ENCODE data around the gene CCDC150. TPM values are rescaled to one million over a fixed set of nuclear protein-coding genes. Genes with fewer than 3 reads are reported as not detected.
A peak's percentile ranks its signal among the peaks of the same experiment; 100 is the strongest.

Gene CCDC150
- total and polyA plus RNA-seq, 9 of the 15 experiments (the other 6 are each of a cell fraction or from before 2014, with no cell fraction given), result 4.4 to 23.1 (median 11.3) TPM

GRCh38 chr2:196719110-196719872 lies 79.8 kb downstream of the CCDC150 start (continued):
- TF ChIP-seq ZBTB33 (CRISPR knock-in tag; IDR thresholded peaks at IDR 0.05) (peak; percentile 62; the same call in 1 of the 2 replicates), MEF2D (tag; conservative IDR thresholded peaks at IDR 0.05; ENCODE audit: low read depth) (no peak), MAFF (IDR thresholded peaks at IDR 0.05; ENCODE audit: low read length) (peak; percentile 95), SMARCB1 (IDR thresholded peaks at IDR 0.05; ENCODE audit: insufficient read length, low read depth) (no peak), GATA2 (CRISPR knock-in tag; IDR thresholded peaks at IDR 0.05) (no peak), MAFG (tag; conservative IDR thresholded peaks at IDR 0.05) (peak; percentile 94), VEZF1 (CRISPR knock-in tag; IDR thresholded peaks at IDR 0.05) (no peak), GTF3C2 (IDR thresholded peaks at IDR 0.05; ENCODE audit: borderline replicate concordance, extremely low read depth, insufficient read length) (no peak), ZNF316 (IDR thresholded peaks at IDR 0.05) (peak; percentile 98), FOXP1 (CRISPR knock-in tag; IDR thresholded peaks at IDR 0.05) (no peak), ATF7 (IDR thresholded peaks at IDR 0.05) (0 out of 2 replicates have a peak, but pooled peaks have one; percentile 34), ARID1B (IDR thresholded peaks at IDR 0.05) (0 out of 2 replicates have a peak, but pooled peaks have one; percentile 17), BACH1 (tag; IDR thresholded peaks at IDR 0.05) (peak; percentile 79), SRF (CRISPR knock-in tag; IDR thresholded peaks at IDR 0.05) (no peak), MTA2 (IDR thresholded peaks at IDR 0.05; ENCODE audit: low read depth) (no peak), TCFL5 (CRISPR knock-in tag; conservative IDR thresholded peaks at IDR 0.05) (no peak), LCOR (CRISPR knock-in tag; IDR thresholded peaks at IDR 0.05) (no peak), ZNF384 (IDR thresholded peaks at IDR 0.05; ENCODE audit: low read depth, low read length) (no peak), ZKSCAN3 (CRISPR knock-in tag; IDR thresholded peaks at IDR 0.05) (no peak), TFAP4 (CRISPR knock-in tag; IDR thresholded peaks at IDR 0.05; ENCODE audit: borderline replicate concordance) (peak; percentile 82)

Measured in K562 (cell line).